ENCODE data around the gene SLC39A11. TPM values are rescaled to one million over a fixed set of nuclear protein-coding genes. Genes with fewer than 3 reads are reported as not detected.

Gene SLC39A11
- total and polyA plus RNA-seq, 12 donors: 7.0 to 91.4 (median 22.7) TPM

- DNase-seq: no peak
- intact Hi-C loops (cut with DNase I): no loop called here
Measured at GRCh38 chr17:72751746-72752145, 340.7 kb downstream of the SLC39A11 start.

GRCh38 chr17:72749119-72749572, 343.3 kb downstream of the SLC39A11 start:
- WGBS, 4 donors: 76 to 96% (median 85%) methylated on average over 6 of the region's 6 CpGs
- Histone ChIP-seq H3K27me3 (no peaks in the 10 kb centered on the region), H3K4me3 (no peak overlapping the region), H3K4me1 (replicated peaks in 1 of 2) (no peaks in the 10 kb centered on the region), H3K27ac (no peak overlapping the region), H3K36me3 (replicated peaks in 1 of 2) (no peaks in the 10 kb centered on the region), H3K9me3 (replicated peaks in 1 of 3) (no peaks in the 10 kb centered on the region)
- intact Hi-C loops (cut with DNase I): no loop called here
- no peak for TF ChIP-seq POLR2A (IDR thresholded peaks at IDR 0.05)
- TF ChIP-seq CTCF (IDR thresholded peaks at IDR 0.05): no peak
- DNase-seq: no peak

More at GRCh38 chr17:72751746-72752145, 340.7 kb downstream of the SLC39A11 start:
- Histone ChIP-seq H3K4me1 (replicated peaks in 1 of 2) (no peaks in the 10 kb centered on the region), H3K27ac (no peak overlapping the region), H3K9me3 (replicated peaks in 1 of 3) (no peaks in the 10 kb centered on the region), H3K36me3 (replicated peaks in 1 of 2) (no peaks in the 10 kb centered on the region), H3K27me3 (no peaks in the 10 kb centered on the region), H3K4me3 (no peak overlapping the region)
- 84 to 89% (median 87%) methylated on average over 5 of the region's 5 CpGs for WGBS, 4 donors
- no peak for TF ChIP-seq CTCF (IDR thresholded peaks at IDR 0.05)
- no peak for TF ChIP-seq POLR2A (IDR thresholded peaks at IDR 0.05)

- DNase-seq: no peak
- no peak overlapping the region for H3K4me3 ChIP-seq
- H3K27me3 ChIP-seq: no peaks in the 10 kb centered on the region
- TF ChIP-seq POLR2A (IDR thresholded peaks at IDR 0.05): no peak
- TF ChIP-seq CTCF (IDR thresholded peaks at IDR 0.05): no peak
- H3K36me3 ChIP-seq (replicated peaks in 1 of 2): no peaks in the 10 kb centered on the region
- H3K27ac ChIP-seq: no peak overlapping the region
- no peaks in the 10 kb centered on the region for H3K9me3 ChIP-seq (replicated peaks in 1 of 3)
- H3K4me1 ChIP-seq (replicated peaks in 1 of 2): no peaks in the 10 kb centered on the region
- intact Hi-C loops (cut with DNase I): no loop called here
- WGBS, 4 donors: 86 to 96% (median 93%) methylated on average over 5 of the region's 5 CpGs
Measured at GRCh38 chr17:72747501-72747900, 345.0 kb downstream of the SLC39A11 start.

- intact Hi-C loops (cut with DNase I): no loop called here
- Histone ChIP-seq H3K27me3 (no peaks in the 10 kb centered on the region), H3K36me3 (replicated peaks in 1 of 2) (no peaks in the 10 kb centered on the region), H3K9me3 (replicated peaks in 1 of 3) (no peaks in the 10 kb centered on the region), H3K4me3 (no peak overlapping the region), H3K27ac (no peak overlapping the region), H3K4me1 (replicated peaks in 1 of 2) (no peaks in the 10 kb centered on the region)
- no peak for TF ChIP-seq CTCF (IDR thresholded peaks at IDR 0.05)
- no peak for TF ChIP-seq POLR2A (IDR thresholded peaks at IDR 0.05)
- WGBS, 4 donors: 95 to 100% (median 100%) methylated on average over 2 of the region's 2 CpGs
- no peak for DNase-seq
Measured at GRCh38 chr17:72745241-72745640, 347.2 kb downstream of the SLC39A11 start.
